HEK293 (cell line): ENCODE data around the gene RPL22.

ENCODE experiments used
- CTCF ChIA-PET: fragments of 350-600 bp; formaldehyde crosslinking; extraction: SDS; loops from one replicate; lab custom pipeline; 2021; ENCODE audit warnings: antibody characterized with exemption; lab: Yijun Ruan, JAX
- POLR2A ChIA-PET: fragments of 300-600 bp; formaldehyde crosslinking; extraction: SDS; loops from one replicate; lab custom pipeline; 2020; ENCODE audit warnings: antibody characterized with exemption, inconsistent platforms; lab: Yijun Ruan, JAX
- H3K27ac ChIP-seq: fragments of 200-500 bp; sonication (Bioruptor generic); 2 replicates; pipeline ENCODE4 v1.5.1; 2014; ENCODE audit warnings: low read depth, low read length, control low read depth, inconsistent platforms; ENCODE audit errors: extremely low read depth
- H3K36me3 ChIP-seq, 2 experiments: fragments of 200-500 bp in 1 of 2; sonication (Bioruptor generic) in 1 of 2; 1 replicate in 1 of 2; 2 replicates in 1 of 2; pipeline ENCODE4 v1.5.1; 2014 to 2017; ENCODE audit warnings: inconsistent platforms in 2 of 2, low read length in 2 of 2; ENCODE audit not compliant: control insufficient read depth in 2 of 2, insufficient read depth in 1 of 2
- H3K4me1 ChIP-seq: fragments of 200-500 bp; sonication (Bioruptor generic); 2 replicates; pipeline ENCODE4 v1.5.1; 2014; ENCODE audit warnings: mild to moderate bottlenecking, low read length, inconsistent platforms; ENCODE audit not compliant: control insufficient read depth, insufficient read depth
- H3K4me3 ChIP-seq: 2 replicates; pipeline ENCODE4 v1.5.1; 2011; ENCODE audit warnings: low read depth, mild to moderate bottlenecking, control low read depth, low read length, moderate library complexity
- H3K9me3 ChIP-seq: fragments of 200-500 bp; sonication (Bioruptor generic); 2 replicates; pipeline ENCODE4 v1.5.1; 2014; ENCODE audit warnings: low read depth, low read length, inconsistent platforms; ENCODE audit not compliant: control insufficient read depth, insufficient read depth
- GFI1B ChIP-seq: fragments of 450-650 bp; formaldehyde crosslinking; IDR thresholded peaks from 2 replicates; pipeline ENCODE4 v1.5.1; 2016; ENCODE audit warnings: missing biosample characterization, missing genetic modification characterization
- GLI2 ChIP-seq: fragments of 450-650 bp; formaldehyde crosslinking; IDR thresholded peaks from 2 replicates; pipeline ENCODE4; 2017; ENCODE audit warnings: missing biosample characterization, missing genetic modification characterization, low read depth, borderline replicate concordance
- GLIS1 ChIP-seq: fragments of 450-650 bp; formaldehyde crosslinking; IDR thresholded peaks from 2 replicates; pipeline ENCODE4 v1.5.1; 2016; ENCODE audit warnings: missing biosample characterization, missing genetic modification characterization
- GLIS2 ChIP-seq: fragments of 450-650 bp; formaldehyde crosslinking; IDR thresholded peaks from 2 replicates; pipeline ENCODE4 v1.5.1; 2016; ENCODE audit warnings: missing biosample characterization, missing genetic modification characterization
- MYNN ChIP-seq: fragments of 450-650 bp; formaldehyde crosslinking; IDR thresholded peaks from 2 replicates; pipeline ENCODE4 v1.5.1; 2016; ENCODE audit warnings: missing biosample characterization, missing genetic modification characterization, borderline replicate concordance
- MZF1 ChIP-seq: fragments of 450-650 bp; formaldehyde crosslinking; IDR thresholded peaks from 2 replicates; pipeline ENCODE4 v1.5.1; 2017; ENCODE audit warnings: missing biosample characterization, missing genetic modification characterization, borderline replicate concordance
- OVOL3 ChIP-seq: fragments of 450-650 bp; formaldehyde crosslinking; IDR thresholded peaks from 2 replicates; pipeline ENCODE4 v1.5.1; 2016; ENCODE audit warnings: missing biosample characterization, missing genetic modification characterization
- TRIM28 ChIP-seq: IDR thresholded peaks from 2 replicates; pipeline ENCODE4 v1.6.1; 2011; ENCODE audit warnings: low read length, control low read depth, borderline replicate concordance
- YY1 ChIP-seq: fragments of 450-650 bp; formaldehyde crosslinking; IDR thresholded peaks from 2 replicates; pipeline ENCODE4 v1.5.1; 2018; ENCODE audit warnings: missing biosample characterization, missing genetic modification characterization
- ZBTB20 ChIP-seq: fragments of 450-650 bp; formaldehyde crosslinking; IDR thresholded peaks from 2 replicates; pipeline ENCODE4 v1.5.1; 2016; ENCODE audit warnings: missing biosample characterization, missing genetic modification characterization
- ZBTB21 ChIP-seq: fragments of 450-650 bp; formaldehyde crosslinking; IDR thresholded peaks from 2 replicates; pipeline ENCODE4 v1.5.1; 2017; ENCODE audit warnings: missing biosample characterization, missing genetic modification characterization
- ZNF112 ChIP-seq: fragments of 450-650 bp; formaldehyde crosslinking; IDR thresholded peaks from 2 replicates; pipeline ENCODE4 v1.5.0; 2017; ENCODE audit warnings: missing biosample characterization, missing genetic modification characterization
- ZNF19 ChIP-seq: fragments of 450-650 bp; formaldehyde crosslinking; IDR thresholded peaks from 2 replicates; pipeline ENCODE4; 2016; ENCODE audit warnings: missing biosample characterization, missing genetic modification characterization, low read depth
- ZNF214 ChIP-seq: fragments of 450-650 bp; formaldehyde crosslinking; IDR thresholded peaks from 2 replicates; pipeline ENCODE4 v1.5.1; 2017; ENCODE audit warnings: missing biosample characterization, mild to moderate bottlenecking, missing genetic modification characterization, borderline replicate concordance
- ZNF274 ChIP-seq, 2 experiments: fragments of 200-500 bp in 1 of 2; fragments of 450-650 bp in 1 of 2; sonication (Bioruptor generic) in 1 of 2; formaldehyde crosslinking in 1 of 2; IDR thresholded peaks; 2 replicates each; pipeline versions ENCODE4 v1.5.1 to v1.6.1; 2014 to 2016; ENCODE audit warnings: borderline replicate concordance in 1 of 2, inconsistent platforms in 1 of 2, low read length in 1 of 2, missing biosample characterization in 1 of 2, missing genetic modification characterization in 1 of 2
- ZNF311 ChIP-seq: fragments of 450-650 bp; formaldehyde crosslinking; IDR thresholded peaks from 2 replicates; pipeline ENCODE4 v1.5.1; 2017; ENCODE audit warnings: missing biosample characterization, missing genetic modification characterization, borderline replicate concordance
- ZNF341 ChIP-seq: fragments of 450-650 bp; formaldehyde crosslinking; IDR thresholded peaks from 2 replicates; pipeline ENCODE4; 2016; ENCODE audit warnings: low read depth, missing biosample characterization, missing genetic modification characterization
- ZNF394 ChIP-seq: fragments of 450-650 bp; formaldehyde crosslinking; IDR thresholded peaks from 2 replicates; pipeline ENCODE4 v1.5.1; 2016; ENCODE audit warnings: missing biosample characterization, missing genetic modification characterization, mild to moderate bottlenecking, moderate library complexity, borderline replicate concordance
- ZNF426 ChIP-seq: fragments of 450-650 bp; formaldehyde crosslinking; IDR thresholded peaks from 2 replicates; pipeline ENCODE4 v1.5.1; 2017; ENCODE audit warnings: missing biosample characterization, missing genetic modification characterization, mild to moderate bottlenecking, inconsistent platforms, moderate library complexity
- ZNF548 ChIP-seq: fragments of 450-650 bp; formaldehyde crosslinking; IDR thresholded peaks from 2 replicates; pipeline ENCODE4 v1.5.1; 2016; ENCODE audit warnings: missing biosample characterization, missing genetic modification characterization
- ZNF558 ChIP-seq: fragments of 450-650 bp; formaldehyde crosslinking; IDR thresholded peaks from 2 replicates; pipeline ENCODE4 v1.5.1; 2016; ENCODE audit warnings: missing biosample characterization, missing genetic modification characterization
- ZNF560 ChIP-seq: fragments of 450-650 bp; formaldehyde crosslinking; IDR thresholded peaks from 2 replicates; pipeline ENCODE4 v1.5.1; 2017; ENCODE audit warnings: missing biosample characterization, missing genetic modification characterization, borderline replicate concordance
- ZNF830 ChIP-seq: fragments of 450-650 bp; IDR thresholded peaks from 2 replicates; pipeline ENCODE4 v1.5.0; 2018; ENCODE audit warnings: missing biosample characterization, missing genetic modification characterization, low read depth, mild to moderate bottlenecking, moderate library complexity
- TF ChIP-seq, protein P1 (sequence below): fragments of 450-650 bp; formaldehyde crosslinking; IDR thresholded peaks from 2 replicates; pipeline ENCODE4 v1.5.1; 2016; ENCODE audit warnings: missing biosample characterization, missing genetic modification characterization
- TF ChIP-seq, protein P2 (sequence below): fragments of 450-650 bp; formaldehyde crosslinking; IDR thresholded peaks from 2 replicates; pipeline ENCODE4 v1.5.1; 2017; ENCODE audit warnings: missing biosample characterization, missing genetic modification characterization
- TF ChIP-seq, protein P3 (sequence below): fragments of 450-650 bp; formaldehyde crosslinking; IDR thresholded peaks from 2 replicates; pipeline ENCODE4 v1.5.1; 2016; ENCODE audit warnings: missing biosample characterization, missing genetic modification characterization

RPL22 gene

DNA sequence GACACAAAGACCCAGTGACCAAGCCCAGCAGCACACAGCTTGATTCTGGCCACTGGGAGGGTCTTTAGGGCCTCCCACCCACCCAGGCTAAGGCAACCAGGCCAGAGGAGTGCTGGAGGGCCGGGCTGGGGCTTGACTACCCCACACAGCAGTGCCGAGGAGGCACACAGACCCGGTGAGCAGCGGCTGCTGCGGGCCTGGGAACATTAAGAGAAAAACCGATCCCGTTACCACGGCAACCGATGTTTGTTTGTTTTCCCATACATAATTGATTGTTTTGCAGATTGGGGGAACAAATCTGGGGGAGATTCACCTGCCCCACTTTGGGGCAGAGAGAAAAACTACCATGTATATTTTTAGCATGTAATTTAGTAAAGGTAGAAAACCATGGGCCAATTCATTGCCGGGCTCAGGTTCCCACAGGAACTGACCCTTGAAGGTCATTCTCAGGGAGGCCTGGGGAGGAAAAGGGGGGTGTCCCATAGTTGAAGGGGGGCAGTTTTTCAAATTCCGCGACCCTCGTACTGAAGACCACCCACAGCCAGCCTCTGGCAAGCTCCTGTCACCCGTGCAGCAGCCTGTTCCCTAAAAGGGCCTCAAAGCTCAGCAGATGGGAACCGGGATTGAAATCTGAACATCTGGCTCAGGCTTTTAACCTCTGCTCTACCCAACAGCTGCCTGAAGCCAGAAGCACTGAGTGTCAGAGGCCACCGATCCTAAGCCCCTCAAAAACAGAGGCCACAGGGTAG lies 54.6 kb downstream of the RPL22 start:
- no peaks in the 10 kb centered on the region; the same call in 1 of the 2 replicates for H3K4me1 ChIP-seq
- no peaks in the 10 kb centered on the region for H3K36me3 ChIP-seq
- ChIA-PET CTCF (no interaction called here), POLR2A (no interaction called here)
- no peaks in the 10 kb centered on the region for H3K9me3 ChIP-seq
- H3K4me3 ChIP-seq = no peak overlapping the region
- no peak for TF ChIP-seq GLIS1 (tag by site-specific recombination)
- no peak for TF ChIP-seq MZF1 (tag by site-specific recombination)
- no peak for TF ChIP-seq ZNF274 (IDR thresholded peaks at IDR 0.05; ENCODE audit: low read length)
- TF ChIP-seq ZNF274 (tag by site-specific recombination; IDR thresholded peaks at IDR 0.05; ENCODE audit: borderline replicate concordance) = no peak
- TF ChIP-seq OVOL3 (tag by site-specific recombination) = no peak
- TF ChIP-seq GLIS2 (tag by site-specific recombination) = no peak
- TF ChIP-seq ZNF394 = no peak
- TF ChIP-seq ZNF112 (tag by site-specific recombination) = no peak
- TF ChIP-seq GFI1B (tag by site-specific recombination) = no peak
- TF ChIP-seq, protein P1, sequence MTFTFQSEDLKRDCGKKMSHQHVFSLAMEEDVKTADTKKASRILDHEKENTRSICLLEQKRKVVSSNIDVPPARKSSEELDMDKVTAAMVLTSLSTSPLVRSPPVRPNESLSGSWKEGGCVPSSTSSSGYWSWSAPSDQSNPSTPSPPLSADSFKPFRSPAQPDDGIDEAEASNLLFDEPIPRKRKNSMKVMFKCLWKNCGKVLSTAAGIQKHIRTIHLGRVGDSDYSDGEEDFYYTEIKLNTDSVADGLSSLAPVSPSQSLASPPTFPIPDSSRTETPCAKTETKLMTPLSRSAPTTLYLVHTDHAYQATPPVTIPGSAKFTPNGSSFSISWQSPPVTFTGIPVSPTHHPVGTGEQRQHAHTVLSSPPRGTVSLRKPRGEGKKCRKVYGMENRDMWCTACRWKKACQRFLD (tag by site-specific recombination) = no peak
- no peak for TF ChIP-seq ZNF560 (tag by site-specific recombination)
- TF ChIP-seq ZBTB21 = no peak
- TF ChIP-seq ZBTB20 (tag by site-specific recombination) = no peak
- no peak for TF ChIP-seq ZNF426
- TF ChIP-seq ZNF558 (tag by site-specific recombination) = no peak
- no peak for TF ChIP-seq ZNF214
- TF ChIP-seq GLI2 (tag by site-specific recombination) = no peak
- no peak for TF ChIP-seq ZNF341 (tag by site-specific recombination)
- TF ChIP-seq TRIM28 = no peak
- TF ChIP-seq, protein P2, sequence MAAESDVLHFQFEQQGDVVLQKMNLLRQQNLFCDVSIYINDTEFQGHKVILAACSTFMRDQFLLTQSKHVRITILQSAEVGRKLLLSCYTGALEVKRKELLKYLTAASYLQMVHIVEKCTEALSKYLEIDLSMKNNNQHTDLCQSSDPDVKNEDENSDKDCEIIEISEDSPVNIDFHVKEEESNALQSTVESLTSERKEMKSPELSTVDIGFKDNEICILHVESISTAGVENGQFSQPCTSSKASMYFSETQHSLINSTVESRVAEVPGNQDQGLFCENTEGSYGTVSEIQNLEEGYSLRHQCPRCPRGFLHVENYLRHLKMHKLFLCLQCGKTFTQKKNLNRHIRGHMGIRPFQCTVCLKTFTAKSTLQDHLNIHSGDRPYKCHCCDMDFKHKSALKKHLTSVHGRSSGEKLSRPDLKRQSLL (tag by site-specific recombination) = no peak
- no peak overlapping the region for H3K27ac ChIP-seq

DNA sequence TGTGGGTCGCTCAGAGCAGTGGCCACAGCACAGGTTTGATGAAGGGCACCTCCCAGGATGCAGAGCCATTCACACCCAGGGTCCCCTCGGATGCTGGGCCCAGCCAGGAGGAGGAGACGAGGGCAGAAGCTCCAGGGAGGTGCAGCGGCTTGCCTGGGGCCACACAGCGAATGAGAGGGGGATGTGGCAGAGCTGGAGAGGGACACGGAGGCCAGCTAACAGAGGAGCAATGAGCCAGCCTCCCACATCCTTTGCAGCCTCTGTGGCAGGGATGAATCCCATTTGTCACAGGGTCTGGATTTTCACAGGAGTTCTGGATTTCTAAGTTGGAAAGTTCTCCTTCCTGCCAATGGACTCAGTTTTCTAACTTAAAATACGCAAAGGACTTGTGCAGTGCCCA lies 55.2 kb downstream of the RPL22 start:
- ChIA-PET CTCF (no interaction called here), POLR2A (no interaction called here)
- TF ChIP-seq ZNF311 (tag by site-specific recombination) = no peak
- no peak for TF ChIP-seq MYNN (tag by site-specific recombination)
- TF ChIP-seq YY1 (tag by site-specific recombination) = no peak
- no peak for TF ChIP-seq ZNF19 (tag by site-specific recombination)
- no peak for TF ChIP-seq ZNF548 (tag by site-specific recombination)
- TF ChIP-seq ZNF830 (tag by site-specific recombination) = no peak
- TF ChIP-seq, protein P3, sequence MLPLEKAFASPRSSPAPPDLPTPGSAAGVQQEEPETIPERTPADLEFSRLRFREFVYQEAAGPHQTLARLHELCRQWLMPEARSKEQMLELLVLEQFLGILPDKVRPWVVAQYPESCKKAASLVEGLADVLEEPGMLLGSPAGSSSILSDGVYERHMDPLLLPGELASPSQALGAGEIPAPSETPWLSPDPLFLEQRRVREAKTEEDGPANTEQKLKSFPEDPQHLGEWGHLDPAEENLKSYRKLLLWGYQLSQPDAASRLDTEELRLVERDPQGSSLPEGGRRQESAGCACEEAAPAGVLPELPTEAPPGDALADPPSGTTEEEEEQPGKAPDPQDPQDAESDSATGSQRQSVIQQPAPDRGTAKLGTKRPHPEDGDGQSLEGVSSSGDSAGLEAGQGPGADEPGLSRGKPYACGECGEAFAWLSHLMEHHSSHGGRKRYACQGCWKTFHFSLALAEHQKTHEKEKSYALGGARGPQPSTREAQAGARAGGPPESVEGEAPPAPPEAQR (tag by site-specific recombination) = no peak
- no peak overlapping the region for H3K27ac ChIP-seq
- no peak overlapping the region for H3K4me3 ChIP-seq
- no peaks in the 10 kb centered on the region; the same call in 1 of the 2 replicates for H3K4me1 ChIP-seq
- no peaks in the 10 kb centered on the region for H3K36me3 ChIP-seq
- no peaks in the 10 kb centered on the region for H3K9me3 ChIP-seq
